Ishikawa (cell line): ENCODE data around the gene UNC45A.

Experiments
- CEBPB ChIP-seq: IDR thresholded peaks from 2 replicates; pipeline ENCODE4 v1.6.1; 2012
- CREB1 ChIP-seq: IDR thresholded peaks from 2 replicates; pipeline ENCODE4 v1.6.1; 2012; ENCODE audit warnings: low read depth
- EGR1 ChIP-seq: IDR thresholded peaks from 2 replicates; pipeline ENCODE4 v1.6.1; 2012
- EP300 ChIP-seq: IDR thresholded peaks from 2 replicates; pipeline ENCODE4 v1.6.1; 2012; ENCODE audit warnings: borderline replicate concordance
- FOXM1 ChIP-seq: IDR thresholded peaks from 2 replicates; pipeline ENCODE4 v1.6.1; 2012; ENCODE audit warnings: low read depth, borderline replicate concordance
- NFIC ChIP-seq: IDR thresholded peaks from 2 replicates; pipeline ENCODE4 v1.6.1; 2012
- RAD21 ChIP-seq: IDR thresholded peaks from 2 replicates; pipeline ENCODE4 v1.6.1; 2012; ENCODE audit warnings: low read depth
- TAF1 ChIP-seq: IDR thresholded peaks from 2 replicates; pipeline ENCODE4 v1.6.1; 2012; ENCODE audit warnings: low read depth, mild to moderate bottlenecking
- TCF12 ChIP-seq: IDR thresholded peaks from 2 replicates; pipeline ENCODE4 v1.6.1; 2012; ENCODE audit warnings: low read depth
- TEAD4 ChIP-seq: IDR thresholded peaks from 2 replicates; pipeline ENCODE4 v1.6.1; 2012
- YY1 ChIP-seq: IDR thresholded peaks from 2 replicates; pipeline ENCODE4 v1.6.1; 2012; ENCODE audit warnings: low read depth
- ZBTB7A ChIP-seq: IDR thresholded peaks from 2 replicates; pipeline ENCODE4 v1.6.1; 2012; ENCODE audit warnings: low read depth
- TF ChIP-seq, protein P1 (sequence below): IDR thresholded peaks from 2 replicates; pipeline ENCODE4 v1.6.1; 2012; ENCODE audit warnings: low read depth, mild to moderate bottlenecking
- TF ChIP-seq, protein P2 (sequence below): IDR thresholded peaks from 2 replicates; pipeline ENCODE4 v1.6.1; 2012
- TF ChIP-seq, protein P3 (sequence below): IDR thresholded peaks from 2 replicates; pipeline ENCODE4 v1.6.1; 2012

Gene UNC45A

DNA sequence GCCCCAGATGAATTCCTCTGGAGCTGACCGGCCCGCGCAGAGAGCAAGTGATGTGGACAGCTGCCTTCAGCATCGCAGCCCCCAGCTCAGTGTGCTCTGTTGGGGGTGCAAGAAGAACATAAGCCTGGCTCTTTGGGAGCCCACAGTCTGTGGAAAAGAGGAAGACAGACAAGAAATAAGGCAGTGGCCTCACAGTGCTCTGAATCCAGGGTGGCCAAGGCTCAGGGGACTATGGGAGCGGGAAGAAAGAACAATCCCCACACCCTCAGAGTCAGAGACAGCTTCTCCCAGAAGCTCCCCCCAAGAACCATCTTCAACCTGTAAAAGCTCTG, 2.5 kb upstream of the UNC45A start:
- TF ChIP-seq, protein P1, sequence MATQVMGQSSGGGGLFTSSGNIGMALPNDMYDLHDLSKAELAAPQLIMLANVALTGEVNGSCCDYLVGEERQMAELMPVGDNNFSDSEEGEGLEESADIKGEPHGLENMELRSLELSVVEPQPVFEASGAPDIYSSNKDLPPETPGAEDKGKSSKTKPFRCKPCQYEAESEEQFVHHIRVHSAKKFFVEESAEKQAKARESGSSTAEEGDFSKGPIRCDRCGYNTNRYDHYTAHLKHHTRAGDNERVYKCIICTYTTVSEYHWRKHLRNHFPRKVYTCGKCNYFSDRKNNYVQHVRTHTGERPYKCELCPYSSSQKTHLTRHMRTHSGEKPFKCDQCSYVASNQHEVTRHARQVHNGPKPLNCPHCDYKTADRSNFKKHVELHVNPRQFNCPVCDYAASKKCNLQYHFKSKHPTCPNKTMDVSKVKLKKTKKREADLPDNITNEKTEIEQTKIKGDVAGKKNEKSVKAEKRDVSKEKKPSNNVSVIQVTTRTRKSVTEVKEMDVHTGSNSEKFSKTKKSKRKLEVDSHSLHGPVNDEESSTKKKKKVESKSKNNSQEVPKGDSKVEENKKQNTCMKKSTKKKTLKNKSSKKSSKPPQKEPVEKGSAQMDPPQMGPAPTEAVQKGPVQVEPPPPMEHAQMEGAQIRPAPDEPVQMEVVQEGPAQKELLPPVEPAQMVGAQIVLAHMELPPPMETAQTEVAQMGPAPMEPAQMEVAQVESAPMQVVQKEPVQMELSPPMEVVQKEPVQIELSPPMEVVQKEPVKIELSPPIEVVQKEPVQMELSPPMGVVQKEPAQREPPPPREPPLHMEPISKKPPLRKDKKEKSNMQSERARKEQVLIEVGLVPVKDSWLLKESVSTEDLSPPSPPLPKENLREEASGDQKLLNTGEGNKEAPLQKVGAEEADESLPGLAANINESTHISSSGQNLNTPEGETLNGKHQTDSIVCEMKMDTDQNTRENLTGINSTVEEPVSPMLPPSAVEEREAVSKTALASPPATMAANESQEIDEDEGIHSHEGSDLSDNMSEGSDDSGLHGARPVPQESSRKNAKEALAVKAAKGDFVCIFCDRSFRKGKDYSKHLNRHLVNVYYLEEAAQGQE, result peak; percentile 39; the same call in 1 of the 2 replicates
- no peak for TF ChIP-seq ZBTB7A

DNA sequence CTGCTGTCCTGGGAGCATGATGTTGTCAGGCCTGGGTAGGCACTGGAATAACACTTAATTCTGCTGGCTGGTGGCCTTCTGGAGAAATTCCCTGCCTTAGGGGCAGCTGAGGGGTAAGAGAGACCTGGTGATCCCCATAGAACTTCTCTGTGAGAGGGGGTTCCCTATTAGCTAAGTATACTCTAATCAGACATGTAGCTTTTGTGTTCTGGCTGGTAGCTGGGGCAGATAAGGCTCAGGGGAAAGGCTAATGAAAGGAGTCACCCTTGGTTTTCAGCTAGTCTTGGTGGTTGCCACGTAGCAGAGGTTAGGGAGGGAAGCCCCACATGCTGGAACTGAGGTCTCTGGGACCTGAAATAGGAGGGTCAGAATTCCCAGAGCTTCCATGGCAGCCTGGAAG, 1.8 kb upstream of the UNC45A start:
- TF ChIP-seq CEBPB (no peak), EGR1 (no peak), NFIC (no peak), ZBTB7A (no peak)

DNA sequence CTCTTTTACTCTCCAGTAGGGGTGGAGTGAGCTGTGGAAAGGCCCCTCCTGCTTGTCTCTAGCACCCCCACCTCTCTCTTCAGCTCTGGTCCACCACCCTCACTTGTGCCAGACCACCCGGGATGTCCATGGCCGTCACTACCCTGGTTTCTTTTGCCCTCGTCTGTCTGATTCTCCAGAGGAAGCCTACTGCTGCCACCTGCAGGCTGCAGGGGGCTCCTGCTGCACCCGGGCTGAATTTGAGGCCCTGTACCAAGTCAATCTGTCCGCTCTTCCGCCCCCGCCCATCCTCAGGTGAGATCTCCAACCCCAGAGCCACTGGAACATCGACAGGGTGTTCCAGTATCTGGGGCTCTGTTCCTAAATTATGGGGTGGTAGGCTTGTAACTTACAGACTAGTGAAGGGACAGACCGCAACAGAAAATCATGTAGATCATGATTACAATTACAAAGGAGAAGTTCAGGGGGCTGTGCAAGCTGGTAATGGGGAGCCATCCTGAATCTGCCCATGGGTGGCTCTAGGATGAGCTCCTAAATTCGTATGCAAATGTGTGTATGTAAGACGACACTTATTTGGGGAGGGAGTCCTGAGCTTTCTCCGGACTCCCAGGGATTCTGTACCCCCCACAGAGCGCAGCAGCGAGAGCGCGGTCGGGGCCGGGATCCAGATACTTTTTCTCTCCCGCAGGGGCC, 683 bp upstream of the UNC45A start:
- TF ChIP-seq, protein P2, sequence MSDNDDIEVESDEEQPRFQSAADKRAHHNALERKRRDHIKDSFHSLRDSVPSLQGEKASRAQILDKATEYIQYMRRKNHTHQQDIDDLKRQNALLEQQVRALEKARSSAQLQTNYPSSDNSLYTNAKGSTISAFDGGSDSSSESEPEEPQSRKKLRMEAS, result no peak
- no peak for TF ChIP-seq TEAD4
- peak; percentile 74 for TF ChIP-seq EGR1
- TF ChIP-seq RAD21, result peak; percentile 78

DNA sequence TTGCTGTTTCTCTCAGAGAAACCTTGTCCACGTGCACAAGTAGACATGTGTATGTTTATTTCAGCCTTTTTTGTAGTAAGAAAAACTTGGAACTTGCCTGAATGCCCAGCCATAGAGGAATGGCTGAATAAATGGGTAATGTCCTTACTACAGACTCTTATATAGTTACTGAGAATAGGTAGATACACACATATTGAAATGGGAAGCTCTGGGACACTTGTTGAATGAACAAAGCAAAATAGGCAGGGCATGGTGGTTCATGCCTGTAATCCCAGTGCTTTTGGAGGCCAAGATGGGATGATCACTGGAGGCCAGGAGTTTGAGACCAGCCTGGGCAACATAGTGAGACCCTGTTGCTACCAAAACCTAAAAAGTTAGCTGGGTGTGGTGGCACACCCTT, 1.7 kb downstream of the UNC45A start:
- TF ChIP-seq TAF1 (no peak), TEAD4 (no peak), CEBPB (no peak), EGR1 (no peak), RAD21 (no peak), YY1 (no peak)
- TF ChIP-seq, protein P3, sequence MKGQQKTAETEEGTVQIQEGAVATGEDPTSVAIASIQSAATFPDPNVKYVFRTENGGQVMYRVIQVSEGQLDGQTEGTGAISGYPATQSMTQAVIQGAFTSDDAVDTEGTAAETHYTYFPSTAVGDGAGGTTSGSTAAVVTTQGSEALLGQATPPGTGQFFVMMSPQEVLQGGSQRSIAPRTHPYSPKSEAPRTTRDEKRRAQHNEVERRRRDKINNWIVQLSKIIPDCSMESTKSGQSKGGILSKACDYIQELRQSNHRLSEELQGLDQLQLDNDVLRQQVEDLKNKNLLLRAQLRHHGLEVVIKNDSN, result no peak

DNA sequence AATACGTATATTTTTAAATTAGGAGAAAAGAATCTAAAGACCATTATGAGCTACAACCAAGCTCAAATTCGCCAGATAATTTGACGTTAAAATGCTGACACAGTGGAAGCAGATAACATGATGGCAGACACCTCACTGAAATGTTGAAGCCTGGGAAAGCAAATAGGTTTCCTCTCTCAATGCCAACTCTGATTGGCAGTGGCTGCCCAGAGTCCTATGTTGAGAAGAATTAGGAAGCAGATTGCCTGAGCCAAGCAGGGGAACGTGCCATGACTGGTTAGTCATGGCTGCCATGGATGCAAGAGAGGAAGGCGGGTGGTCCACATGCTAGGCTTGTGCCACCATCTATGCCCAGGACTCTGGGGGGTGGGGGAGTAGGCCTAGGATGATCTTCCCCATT, 3.2 kb downstream of the UNC45A start:
- TF ChIP-seq TAF1, result no peak
- TF ChIP-seq, protein P1, result no peak
- no peak for TF ChIP-seq YY1
- TF ChIP-seq, protein P2, result no peak
- no peak for TF ChIP-seq TCF12
- TF ChIP-seq RAD21, result no peak
- no peak for TF ChIP-seq EGR1
- no peak for TF ChIP-seq TEAD4
- no peak for TF ChIP-seq CEBPB
- no peak for TF ChIP-seq FOXM1
- TF ChIP-seq, protein P3, result no peak
- TF ChIP-seq NFIC, result no peak
- TF ChIP-seq CREB1, result no peak
- TF ChIP-seq EP300, result no peak
- TF ChIP-seq ZBTB7A, result no peak

DNA sequence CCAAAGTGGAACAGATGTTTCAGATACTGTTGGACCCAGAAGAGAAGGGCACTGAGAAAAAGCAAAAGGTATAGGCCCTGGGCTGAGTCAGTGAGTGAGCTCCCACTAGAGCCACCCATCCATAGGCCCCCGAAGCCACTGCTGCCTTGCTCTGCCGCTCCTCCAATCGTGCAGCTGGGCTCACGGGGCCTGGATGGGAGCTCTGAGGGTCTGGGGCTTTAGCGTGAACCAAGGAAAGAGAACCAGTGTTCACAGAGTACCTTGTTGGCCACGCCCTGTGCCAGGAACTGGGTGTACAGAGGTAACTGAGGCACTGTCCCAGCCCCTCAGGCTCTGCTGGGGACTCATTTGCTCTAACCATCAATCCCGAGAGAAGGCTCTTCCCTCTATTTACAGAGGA, 4.7 kb downstream of the UNC45A start:
- TF ChIP-seq TAF1 (no peak), EP300 (no peak)
- TF ChIP-seq, protein P1, result no peak
